ENCODE measurements around the gene EIF2S3. TPM values are rescaled to one million over a fixed set of nuclear protein-coding genes. Genes with fewer than 3 reads are reported as not detected.

The EIF2S3 gene
- total and polyA plus RNA-seq, 2 of the 8 experiments (the other 6 are each of a cell fraction or from before 2014, with no cell fraction given) = 65.5 to 259 TPM

- TF ChIP-seq RBBP5 (IDR thresholded peaks at IDR 0.05; ENCODE audit: borderline replicate concordance, low read depth, low read length) (no peak), TAF7 (optimal IDR thresholded peaks at IDR 0.05; ENCODE audit: borderline replicate concordance, low read depth, low read length) (no peak), BRCA1 (IDR thresholded peaks at IDR 0.05; ENCODE audit: low read depth, low read length) (no peak), CREB1 (IDR thresholded peaks at IDR 0.05) (no peak), CTCF (IDR thresholded peaks at IDR 0.05; ENCODE audit: control extremely low read depth in 1 of 3, insufficient read depth in 1 of 3, low read depth in 1 of 3, low read length in 3 of 3) (no peak), TEAD4 (IDR thresholded peaks at IDR 0.05; ENCODE audit: low read depth, low read length) (no peak)
Measured at GRCh38 chrX:24085101-24085500, 30.3 kb downstream of the EIF2S3 start (continued).

Data from H1 (cell line).